SK-N-SH treated with all-trans-retinoic acid at 6 μM for 48 hours (cell line): ENCODE measurements around the gene ID2.

Experiments used
- ATAC-seq: fragments of 200-7000 bp; cut with Tn5 transposase; 3 replicates; pipeline ENCODE4 v1.9.1; 2020; ENCODE audit warnings: mild to moderate bottlenecking, moderate library complexity
- BACH2 ChIP-seq: fragments of 250-450 bp; sonication (Bioruptor Pico); IDR thresholded peaks from 2 replicates; pipeline ENCODE4 v1.9.0; 2021; ENCODE audit warnings: mild to moderate bottlenecking, borderline replicate concordance
- CREB5 ChIP-seq: fragments of 250-450 bp; sonication (Bioruptor Pico); IDR thresholded peaks from 2 replicates; pipeline ENCODE4 v1.5.1; 2020; ENCODE audit warnings: low read depth, mild to moderate bottlenecking, moderate library complexity
- CSDC2 ChIP-seq: fragments of 250-450 bp; sonication (Bioruptor Pico); IDR thresholded peaks from 2 replicates; pipeline ENCODE4 v1.5.0; 2020; ENCODE audit warnings: mild to moderate bottlenecking, moderate library complexity
- CSRNP3 ChIP-seq: fragments of 250-450 bp; sonication (Bioruptor Pico); IDR thresholded peaks from 2 replicates; pipeline ENCODE4 v1.5.1; 2021; ENCODE audit warnings: mild to moderate bottlenecking, moderate library complexity
- ESRRG ChIP-seq: fragments of 250-450 bp; sonication (Bioruptor Pico); IDR thresholded peaks from 2 replicates; pipeline ENCODE4 v1.6.1; 2021; ENCODE audit warnings: mild to moderate bottlenecking
- GLIS3 ChIP-seq: fragments of 250-450 bp; sonication (Bioruptor Pico); IDR thresholded peaks from 2 replicates; pipeline ENCODE4 v1.5.0; 2020; ENCODE audit warnings: mild to moderate bottlenecking, moderate library complexity
- ISL1 ChIP-seq: fragments of 250-450 bp; sonication (Bioruptor Pico); IDR thresholded peaks from 2 replicates; pipeline ENCODE4 v2.1.2; 2022; ENCODE audit warnings: mild to moderate bottlenecking, moderate library complexity
- OSR1 ChIP-seq: fragments of 250-450 bp; sonication (Bioruptor Pico); IDR thresholded peaks from 2 replicates; pipeline ENCODE4 v1.8.0; 2022; ENCODE audit warnings: moderate library complexity, mild to moderate bottlenecking, inconsistent platforms
- PATZ1 ChIP-seq: fragments of 250-450 bp; sonication (Bioruptor Pico); IDR thresholded peaks from 2 replicates; pipeline ENCODE4 v1.8.0; 2020; ENCODE audit warnings: mild to moderate bottlenecking, moderate library complexity, borderline replicate concordance
- TOX ChIP-seq: fragments of 250-450 bp; sonication (Bioruptor Pico); IDR thresholded peaks from 2 replicates; pipeline ENCODE4 v1.8.0; 2021; ENCODE audit warnings: mild to moderate bottlenecking, moderate library complexity, borderline replicate concordance
- TSHZ2 ChIP-seq: fragments of 250-450 bp; sonication (Bioruptor Pico); IDR thresholded peaks from 2 replicates; pipeline ENCODE4 v1.5.0; 2020; ENCODE audit warnings: mild to moderate bottlenecking, moderate library complexity
- ZC3H10 ChIP-seq: fragments of 250-450 bp; sonication (Bioruptor Pico); IDR thresholded peaks from 2 replicates; pipeline ENCODE4 v1.5.1; 2021; ENCODE audit warnings: mild to moderate bottlenecking, moderate library complexity
- ZFP3 ChIP-seq: fragments of 250-450 bp; sonication (Bioruptor Pico); IDR thresholded peaks from 2 replicates; pipeline ENCODE4 v1.5.0; 2020; ENCODE audit warnings: mild to moderate bottlenecking, moderate library complexity
- ZFP30 ChIP-seq: fragments of 450-650 bp; formaldehyde crosslinking; IDR thresholded peaks from 2 replicates; pipeline ENCODE4 v1.5.0; 2022; ENCODE audit warnings: mild to moderate bottlenecking, moderate library complexity
- ZNF565 ChIP-seq: fragments of 450-650 bp; formaldehyde crosslinking; conservative IDR thresholded peaks from 2 replicates; pipeline ENCODE4 v1.5.0; 2020; ENCODE audit warnings: low read depth, mild to moderate bottlenecking, moderate library complexity
- ZNF8 ChIP-seq: fragments of 450-650 bp; formaldehyde crosslinking; IDR thresholded peaks from 2 replicates; pipeline ENCODE4 v1.5.0; 2020; ENCODE audit warnings: mild to moderate bottlenecking, moderate library complexity

Gene ID2

GRCh38 chr2:8732601-8733000, 50.7 kb downstream of the ID2 start:
- no peak for ATAC-seq
- TF ChIP-seq OSR1 (no peak), ZC3H10 (CRISPR knock-in tag) (no peak), ZNF565 (CRISPR knock-in tag) (no peak), PATZ1 (no peak), ZNF8 (CRISPR knock-in tag) (no peak), BACH2 (CRISPR knock-in tag) (no peak), GLIS3 (CRISPR knock-in tag) (no peak), TOX (CRISPR knock-in tag) (no peak), ZFP30 (CRISPR knock-in tag) (no peak), ISL1 (CRISPR knock-in tag) (no peak), CREB5 (CRISPR knock-in tag) (no peak), ZFP3 (no peak), TSHZ2 (CRISPR knock-in tag) (no peak), CSRNP3 (CRISPR knock-in tag) (no peak), CSDC2 (CRISPR knock-in tag) (no peak), ESRRG (no peak)
